AG04450 (cell line): ENCODE results near the gene SORBS2. TPM values are rescaled to one million over a fixed set of nuclear protein-coding genes. Genes with fewer than 3 reads are reported as not detected.

Experiments used
- CTCF ChIA-PET: fragments of 300-600, 350-600 bp; formaldehyde crosslinking; extraction: SDS; loops from one replicate; lab custom pipeline; 2022; ENCODE audit warnings: antibody characterized with exemption, inconsistent platforms; lab: Charles Lee
- POLR2A ChIA-PET: fragments of 350-600 bp; formaldehyde crosslinking; extraction: SDS; loops from one replicate; lab custom pipeline; 2021; ENCODE audit warnings: antibody characterized with exemption, inconsistent platforms; lab: Yijun Ruan, JAX
- DNase-seq: peaks from one replicate; pipeline ENCODE4 v3.0.0-alpha.2; 2011; ENCODE audit warnings: low read depth, low spot score
- H3K27ac ChIP-seq: one replicate; pipeline ENCODE4 v1.5.1; 2012; ENCODE audit warnings: low read depth, low read length, control low read depth
- H3K27me3 ChIP-seq: one replicate; pipeline ENCODE4 v1.6.0; 2012; ENCODE audit warnings: low read length; ENCODE audit not compliant: control insufficient read depth, insufficient read depth
- H3K4me3 ChIP-seq: 2 replicates; pipeline ENCODE4 v1.5.1; 2011; ENCODE audit warnings: mild to moderate bottlenecking, low read depth, low read length, control low read depth
- H3K9me3 ChIP-seq: 2 replicates; pipeline ENCODE4 v1.5.1; 2012; ENCODE audit warnings: low read length; ENCODE audit not compliant: control insufficient read depth, insufficient read depth
- polyA plus RNA-seq: library from polyadenylated mRNA; depleted of rRNA; stranded (reverse); fragments of >200 nt; gene quantifications from 2 replicates; pipeline ENCODE4 v1.2.3, GENCODE V29; 2011
- TF ChIP-seq, protein P1 (sequence below): IDR thresholded peaks from 2 replicates; pipeline ENCODE4 v1.5.1; 2011; ENCODE audit warnings: low read depth, low read length, control low read depth, inconsistent platforms

Gene SORBS2
- polyA plus RNA-seq, 1 experiment: not detected

DNA sequence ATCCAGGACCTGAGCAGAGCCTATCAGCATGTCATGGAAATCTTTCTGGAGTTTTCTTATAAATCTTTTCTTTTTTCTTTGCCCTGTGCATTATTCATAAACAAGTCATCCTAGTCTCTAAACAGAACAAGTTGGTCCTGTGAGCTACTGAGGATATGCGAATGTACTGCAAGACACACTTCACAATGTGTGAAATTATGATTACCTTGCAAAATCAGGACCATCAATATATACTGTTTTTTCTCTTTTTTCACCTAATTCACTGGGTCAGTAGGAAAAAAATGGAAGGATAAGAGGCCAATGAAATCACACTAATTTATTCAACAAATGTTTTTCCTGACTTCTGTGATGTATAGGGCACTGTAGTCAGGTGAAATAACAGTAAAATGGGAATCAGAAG is 14.4 kb upstream of the SORBS2 start:
- Histone ChIP-seq H3K9me3 (no peaks in the 10 kb centered on the region), H3K4me3 (no peak overlapping the region), H3K27me3 (peaks cover 6% of the 10 kb centered on the region), H3K27ac (no peak overlapping the region)
- CTCF ChIA-PET: no interaction called here
- no peak for DNase-seq
- TF ChIP-seq, protein P1, sequence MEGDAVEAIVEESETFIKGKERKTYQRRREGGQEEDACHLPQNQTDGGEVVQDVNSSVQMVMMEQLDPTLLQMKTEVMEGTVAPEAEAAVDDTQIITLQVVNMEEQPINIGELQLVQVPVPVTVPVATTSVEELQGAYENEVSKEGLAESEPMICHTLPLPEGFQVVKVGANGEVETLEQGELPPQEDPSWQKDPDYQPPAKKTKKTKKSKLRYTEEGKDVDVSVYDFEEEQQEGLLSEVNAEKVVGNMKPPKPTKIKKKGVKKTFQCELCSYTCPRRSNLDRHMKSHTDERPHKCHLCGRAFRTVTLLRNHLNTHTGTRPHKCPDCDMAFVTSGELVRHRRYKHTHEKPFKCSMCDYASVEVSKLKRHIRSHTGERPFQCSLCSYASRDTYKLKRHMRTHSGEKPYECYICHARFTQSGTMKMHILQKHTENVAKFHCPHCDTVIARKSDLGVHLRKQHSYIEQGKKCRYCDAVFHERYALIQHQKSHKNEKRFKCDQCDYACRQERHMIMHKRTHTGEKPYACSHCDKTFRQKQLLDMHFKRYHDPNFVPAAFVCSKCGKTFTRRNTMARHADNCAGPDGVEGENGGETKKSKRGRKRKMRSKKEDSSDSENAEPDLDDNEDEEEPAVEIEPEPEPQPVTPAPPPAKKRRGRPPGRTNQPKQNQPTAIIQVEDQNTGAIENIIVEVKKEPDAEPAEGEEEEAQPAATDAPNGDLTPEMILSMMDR: no peak
- POLR2A ChIA-PET: no interaction called here

DNA sequence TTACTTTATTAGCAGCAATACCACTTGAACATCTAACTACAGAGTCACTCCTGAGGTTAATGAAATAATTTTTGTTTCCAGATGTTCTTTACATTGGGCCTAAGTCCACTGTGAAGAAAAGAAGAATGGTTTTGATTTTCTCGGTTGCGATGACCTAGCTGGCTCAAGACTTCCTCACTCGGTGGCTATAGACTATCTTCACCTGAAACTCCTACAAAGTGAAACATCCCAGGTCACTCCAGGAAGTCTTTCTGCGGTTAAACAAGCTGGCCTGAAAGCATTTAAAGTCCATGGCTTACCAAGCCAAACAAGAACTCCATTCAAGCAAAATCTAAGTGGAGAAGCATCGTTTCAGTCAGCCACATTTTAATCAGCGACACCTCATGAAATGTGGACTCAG is 13.7 kb upstream of the SORBS2 start:
- Histone ChIP-seq H3K9me3 (no peaks in the 10 kb centered on the region), H3K27ac (no peak overlapping the region), H3K4me3 (no peak overlapping the region), H3K27me3 (peaks cover 6% of the 10 kb centered on the region)
- ChIA-PET CTCF (no interaction called here), POLR2A (no interaction called here)
- no peak for DNase-seq
- TF ChIP-seq, protein P1: no peak

DNA sequence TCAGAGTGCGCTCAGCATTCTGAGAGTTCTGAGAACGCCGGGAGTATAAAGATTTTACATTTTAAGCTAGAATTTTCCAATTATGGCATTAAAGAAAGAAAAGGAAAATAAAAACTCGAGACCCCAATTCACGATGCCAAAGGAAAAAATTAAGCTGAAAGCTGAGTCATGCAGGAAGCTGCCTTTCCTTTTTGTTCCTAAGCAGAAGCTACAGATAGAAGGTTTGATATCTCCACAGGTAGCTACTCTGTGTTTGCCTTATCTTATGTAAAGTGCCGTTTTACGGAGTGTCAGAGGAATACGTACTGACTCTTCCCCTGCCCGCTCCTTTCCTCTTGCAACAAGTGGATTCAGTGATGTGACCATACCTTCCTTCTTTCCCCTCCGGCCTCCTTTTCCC is 10.8 kb upstream of the SORBS2 start:
- Histone ChIP-seq H3K9me3 (no peaks in the 10 kb centered on the region; the same call in 1 of the 2 replicates), H3K4me3 (no peak overlapping the region), H3K27ac (no peak overlapping the region), H3K27me3 (peaks cover 10% of the 10 kb centered on the region)
- DNase-seq: no peak
- TF ChIP-seq, protein P1: no peak
- ChIA-PET POLR2A (no interaction called here), CTCF (no interaction called here)

DNA sequence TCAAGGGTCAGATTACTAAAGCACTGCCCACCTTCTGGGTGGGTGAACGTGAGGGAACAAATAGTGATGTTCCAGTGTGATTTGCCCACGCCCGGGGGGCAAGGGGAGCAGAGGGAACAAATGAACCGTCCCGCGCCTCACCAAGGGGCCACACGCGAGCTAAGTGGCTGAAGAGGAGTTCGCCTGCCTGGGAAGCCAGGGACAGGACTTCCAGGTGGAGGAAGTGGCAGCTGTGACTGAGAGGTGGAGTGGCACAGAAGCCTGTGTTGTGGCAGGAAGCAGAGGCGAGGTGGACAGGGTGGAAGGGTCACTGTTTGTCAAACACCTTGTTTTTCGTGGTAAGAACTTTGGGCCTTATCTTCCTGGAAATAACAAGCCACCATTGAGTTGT is 9.0 kb upstream of the SORBS2 start:
- no peak overlapping the region for H3K27ac ChIP-seq
- no peak for DNase-seq
- POLR2A ChIA-PET: no interaction called here
- TF ChIP-seq, protein P1: no peak
- H3K4me3 ChIP-seq: no peak overlapping the region
- CTCF ChIA-PET: no interaction called here
- H3K9me3 ChIP-seq: no peaks in the 10 kb centered on the region; the same call in 1 of the 2 replicates
- peaks cover 10% of the 10 kb centered on the region for H3K27me3 ChIP-seq

DNA sequence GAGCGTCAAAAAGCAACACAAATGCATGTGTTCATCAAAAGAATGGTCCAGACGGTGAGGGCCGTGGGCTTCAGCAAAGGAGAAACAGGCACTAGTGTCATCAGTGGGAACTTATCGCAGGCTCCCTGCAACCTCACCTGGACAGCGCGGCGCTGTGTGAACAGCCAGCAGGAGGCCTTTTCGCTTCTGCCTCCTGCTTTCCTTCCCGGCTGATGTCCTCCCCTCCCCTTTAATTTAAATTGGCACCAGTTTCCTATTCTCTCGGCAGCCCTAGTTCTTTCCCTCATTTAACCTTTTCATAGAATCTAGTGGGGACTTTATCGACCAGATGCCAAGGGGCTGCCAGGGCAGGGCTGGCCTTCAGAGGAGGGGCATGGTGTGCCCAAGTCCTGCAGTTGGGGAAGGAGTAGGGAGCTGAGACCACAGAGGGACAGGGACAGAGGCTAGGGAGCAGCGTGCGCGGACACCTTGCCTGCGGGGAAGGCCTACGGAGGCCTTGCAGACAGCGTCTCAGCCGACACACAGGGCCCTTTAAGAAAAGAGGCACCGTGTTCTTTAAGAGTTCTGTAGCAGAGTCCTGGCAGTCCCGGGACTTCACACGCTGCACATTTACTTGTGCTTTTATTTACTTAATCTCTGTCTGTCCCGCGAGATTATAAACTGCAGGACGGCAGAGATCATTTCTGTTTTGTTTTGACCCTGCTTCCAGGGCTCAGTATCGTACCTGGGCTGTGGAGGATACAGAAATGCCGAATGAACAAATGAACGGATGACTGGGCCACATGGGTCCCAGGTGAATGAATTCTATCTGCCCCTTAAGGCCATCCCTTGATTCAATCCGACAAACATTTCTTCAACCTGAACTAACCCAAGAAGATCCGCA is 8.4 kb upstream of the SORBS2 start:
- TF ChIP-seq, protein P1: no peak
- H3K4me3 ChIP-seq: no peak overlapping the region
- H3K27me3 ChIP-seq: peaks cover 10% of the 10 kb centered on the region
- H3K9me3 ChIP-seq: no peaks in the 10 kb centered on the region; the same call in 1 of the 2 replicates
- CTCF ChIA-PET: no interaction called here
- H3K27ac ChIP-seq: no peak overlapping the region
- POLR2A ChIA-PET: no interaction called here
- DNase-seq: no peak
